Left lobe of liver (tissue), 2 donors: ENCODE measurements around the gene NTNG1. TPM values are rescaled to one million over a fixed set of nuclear protein-coding genes. Genes with fewer than 3 reads are reported as not detected.
"Not testable (repeated sequence)": the region's sequence is repeated elsewhere in the genome, so short reads cannot be mapped to it uniquely, and the experiment has no call there.

Source experiments
- ATAC-seq: fragments of 200-7000 bp; cut with Tn5 transposase; one replicate; pipeline ENCODE4 v1.9.1; 2020; ENCODE audit warnings: mild to moderate bottlenecking, moderate library complexity
- DNase-seq: peaks from one replicate; pipeline ENCODE4 v3.0.0-alpha.2; 2020; ENCODE audit warnings: low spot score
- total RNA-seq: library from RNA; stranded (reverse); gene quantifications from one replicate; pipeline ENCODE4 v1.2.1, GENCODE V29; 2021
- donor health status: DM: no; HTN: no; CAD: no; lungs with moderate emphysema.
- donor health status: DM: no; HTN: yes; CAD: no.

The NTNG1 gene
- total RNA-seq = not detected

- DNase-seq = no peak
- ATAC-seq = peak; percentile 52
Measured at GRCh38 chr1:107140703-107141490, at the start of gene NTNG1. NTNG1 (plus strand) TSS chr1:107141039.

DNA sequence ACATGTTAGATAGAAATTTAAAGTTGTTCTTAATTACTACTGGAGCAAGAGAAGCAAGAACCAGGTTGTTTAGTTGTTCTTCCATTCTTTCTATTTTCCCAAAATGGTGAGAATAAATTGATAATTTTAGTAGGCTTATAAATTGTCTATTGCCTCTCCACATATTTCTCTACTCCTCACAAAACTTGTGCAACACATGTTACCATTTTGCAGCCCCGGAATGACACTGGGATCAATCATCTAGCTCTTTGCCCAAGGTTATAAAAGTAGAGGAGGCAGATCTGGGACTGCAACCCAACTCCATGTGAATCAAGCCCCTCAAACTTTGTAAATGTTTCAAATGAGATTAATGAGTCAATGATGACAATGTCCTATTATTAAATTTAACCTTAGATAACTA lies 49.4 kb upstream of the NTNG1 start:
- DNase-seq = no peak
- no peak for ATAC-seq

DNA sequence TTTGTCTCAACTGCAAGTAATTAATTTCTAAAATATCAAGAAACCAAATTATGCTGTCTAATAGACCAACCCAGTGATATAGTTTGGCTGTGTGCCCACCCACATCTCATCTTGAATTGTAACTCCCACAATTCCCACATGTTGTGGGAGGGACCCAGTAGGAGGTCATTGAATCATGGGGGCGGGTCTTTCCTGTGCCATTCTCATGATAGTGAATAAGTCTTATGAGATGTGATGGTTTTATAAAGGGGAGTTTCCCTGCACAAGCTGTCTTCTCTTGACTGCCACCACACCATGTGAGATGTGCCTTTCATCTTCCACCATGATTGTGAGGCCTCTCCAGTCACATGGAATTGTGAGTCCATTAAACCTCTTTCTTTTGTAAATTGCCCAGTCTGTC lies 47.4 kb upstream of the NTNG1 start:
- DNase-seq, ATAC-seq: not testable (repeated sequence)

- no peak for ATAC-seq
- DNase-seq = no peak
Measured at GRCh38 chr1:107095647-107096046, 45.2 kb upstream of the NTNG1 start.

GRCh38 chr1:107096690-107097089 lies 44.1 kb upstream of the NTNG1 start:
- no peak for ATAC-seq
- no peak for DNase-seq

DNA sequence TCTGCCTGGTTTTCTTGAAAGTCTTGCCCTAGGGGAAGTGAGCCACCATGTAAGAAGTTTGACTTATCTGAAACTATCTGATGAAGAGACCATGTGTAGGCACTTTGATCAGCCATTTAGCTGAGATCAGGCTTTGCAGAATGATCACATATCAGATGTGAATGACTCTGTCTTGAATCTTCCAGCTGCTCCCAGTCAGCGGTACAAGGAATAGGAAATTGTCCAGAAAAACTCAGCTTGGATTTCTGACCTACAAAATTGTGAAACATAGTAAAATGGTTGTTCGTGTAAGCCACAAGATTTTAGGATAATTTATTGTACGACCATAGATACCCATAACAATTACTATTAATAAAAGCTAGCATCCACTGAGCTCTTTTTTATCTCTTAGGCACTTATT lies 41.9 kb upstream of the NTNG1 start:
- ATAC-seq (no peak), DNase-seq (no peak)

DNA sequence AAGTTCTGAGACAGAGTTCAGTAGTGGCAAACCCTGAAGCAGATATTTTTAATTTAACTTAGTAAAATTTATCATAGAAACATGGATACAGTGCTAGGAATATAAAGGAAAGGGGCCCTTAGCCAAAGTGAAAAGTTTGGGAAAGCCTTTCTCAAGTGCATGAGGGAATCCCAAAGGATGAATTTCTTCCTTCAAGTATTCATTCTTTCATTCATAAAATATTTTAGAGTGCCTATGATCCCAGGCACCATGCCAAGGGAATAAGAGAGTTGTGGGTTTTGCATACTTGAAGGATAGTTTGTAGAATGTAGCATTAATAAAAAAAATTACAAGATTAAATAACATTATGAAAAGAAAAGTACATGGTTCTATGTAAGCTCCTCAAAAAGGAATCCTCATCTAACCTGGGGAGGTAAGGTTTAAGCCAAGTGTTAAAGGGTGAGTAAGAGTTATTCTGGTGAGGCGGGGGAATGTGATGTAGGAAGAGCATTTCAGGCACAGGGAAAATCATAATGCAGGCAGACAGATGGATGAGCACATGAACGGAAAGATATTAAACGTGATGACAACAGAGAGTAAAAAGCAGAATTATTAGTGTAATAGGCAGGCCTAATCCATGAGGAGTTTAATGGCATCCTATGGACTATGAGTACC lies 40.4 kb upstream of the NTNG1 start:
- DNase-seq = no peak
- no peak for ATAC-seq

DNA sequence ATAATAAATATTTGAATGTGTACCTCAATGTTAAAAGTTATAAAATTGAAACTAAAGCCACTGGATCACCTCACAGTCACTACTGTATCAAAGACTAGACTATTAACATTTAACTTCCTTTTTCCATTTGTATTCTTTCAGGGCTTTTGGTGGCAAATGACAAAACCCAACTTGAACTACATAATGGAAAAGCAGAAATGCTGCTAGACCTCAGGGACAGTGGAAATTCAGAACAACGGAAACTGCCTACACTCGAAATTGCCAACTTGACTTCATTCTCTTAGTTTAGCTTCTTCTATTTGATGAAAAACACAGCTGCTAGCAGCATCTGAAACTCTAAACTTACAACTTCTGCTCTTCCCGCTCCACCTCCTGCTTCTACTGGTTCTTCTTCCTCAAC lies 34.9 kb upstream of the NTNG1 start:
- DNase-seq (no peak), ATAC-seq (no peak)

DNA sequence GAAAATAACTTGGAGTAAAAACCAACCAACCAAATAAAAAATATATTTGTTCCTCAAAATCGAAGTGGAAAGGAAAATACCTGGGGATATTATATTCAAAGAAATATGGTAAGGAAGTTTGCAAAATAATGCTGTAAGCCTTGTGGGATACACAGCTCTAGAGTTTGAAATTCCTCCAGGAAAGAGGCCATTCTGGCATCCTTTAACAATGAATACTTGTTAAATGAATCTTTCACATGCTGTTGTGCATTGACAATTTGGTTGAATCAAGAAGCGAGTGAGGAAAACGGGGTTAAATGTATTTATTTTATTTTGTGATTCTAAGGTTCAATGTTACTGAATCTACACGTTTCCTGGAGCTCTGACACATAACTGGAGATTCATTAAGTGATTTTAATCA lies 30.5 kb upstream of the NTNG1 start:
- no peak for DNase-seq
- ATAC-seq = no peak

- DNase-seq = no peak
- ATAC-seq = no peak
Measured at GRCh38 chr1:107116306-107116790, 24.5 kb upstream of the NTNG1 start.

DNA sequence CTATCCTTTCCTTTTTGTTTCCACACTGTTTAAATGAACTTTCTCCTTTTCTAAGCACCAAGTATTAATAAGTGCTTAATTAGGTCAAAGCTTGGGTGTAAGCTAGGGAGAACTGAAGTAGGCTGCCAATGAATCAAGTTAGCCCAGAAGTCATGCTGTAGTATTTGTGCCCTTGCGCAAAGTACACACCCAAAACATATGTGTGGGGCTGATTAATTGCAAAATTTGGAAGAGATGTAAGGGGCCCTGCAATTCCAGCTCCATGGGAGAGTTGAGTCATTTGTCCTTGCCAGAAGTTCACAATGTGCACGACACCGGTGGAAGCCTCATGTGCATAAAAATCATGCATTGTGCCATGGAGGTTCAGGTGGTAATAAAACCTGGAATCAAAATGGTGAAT lies 18.6 kb upstream of the NTNG1 start:
- ATAC-seq = no peak

GRCh38 chr1:107123741-107124140 lies 17.1 kb upstream of the NTNG1 start:
- ATAC-seq = no peak

More for the DNA sequence above, 18.6 kb upstream of the NTNG1 start:
- DNase-seq = no peak

DNA sequence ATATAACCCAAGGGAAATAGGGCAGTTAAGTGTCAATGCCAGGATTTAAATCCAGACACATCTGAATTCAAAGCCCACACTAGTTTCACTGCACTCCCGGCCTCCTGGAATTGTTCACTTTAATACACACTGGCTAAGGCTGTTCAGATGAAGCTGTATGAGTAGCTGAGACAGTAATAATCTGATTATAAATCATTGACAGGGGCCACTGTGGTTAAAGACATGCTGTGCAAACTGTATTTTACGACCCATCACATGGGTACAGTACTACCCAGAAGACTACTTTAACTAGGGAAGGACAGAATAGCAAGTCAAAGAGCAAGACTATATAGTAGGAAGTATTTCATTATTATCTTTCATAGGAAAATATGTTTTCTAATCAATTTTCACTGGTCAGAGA lies 16.1 kb upstream of the NTNG1 start:
- DNase-seq (no peak), ATAC-seq (no peak)

More at GRCh38 chr1:107123741-107124140, 17.1 kb upstream of the NTNG1 start:
- DNase-seq = no peak

GRCh38 chr1:107132195-107132594 lies 8.6 kb upstream of the NTNG1 start:
- DNase-seq (no peak), ATAC-seq (no peak)

DNA sequence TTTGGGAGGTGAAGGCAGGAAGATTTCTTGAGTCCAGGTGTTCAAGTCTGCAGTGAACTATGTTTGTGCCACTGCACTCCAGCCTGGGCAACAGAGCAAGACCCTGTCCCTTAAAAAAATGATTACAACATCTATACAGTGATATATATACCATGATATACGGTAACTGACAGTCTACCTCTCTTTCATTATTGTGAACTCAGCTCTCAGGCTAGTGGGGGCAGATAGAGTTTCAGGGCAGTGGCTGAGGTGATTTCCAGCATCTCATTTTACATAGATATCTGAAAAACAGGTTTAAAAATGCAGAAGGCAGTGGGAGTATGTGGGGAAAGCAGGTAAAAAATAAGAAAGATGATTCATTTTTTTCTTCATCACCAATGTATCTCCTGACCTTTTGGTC lies 8.1 kb upstream of the NTNG1 start:
- ATAC-seq = no peak
- no peak for DNase-seq

GRCh38 chr1:107135463-107135862 lies 5.4 kb upstream of the NTNG1 start:
- no peak for DNase-seq
- ATAC-seq = peak; percentile 50

DNA sequence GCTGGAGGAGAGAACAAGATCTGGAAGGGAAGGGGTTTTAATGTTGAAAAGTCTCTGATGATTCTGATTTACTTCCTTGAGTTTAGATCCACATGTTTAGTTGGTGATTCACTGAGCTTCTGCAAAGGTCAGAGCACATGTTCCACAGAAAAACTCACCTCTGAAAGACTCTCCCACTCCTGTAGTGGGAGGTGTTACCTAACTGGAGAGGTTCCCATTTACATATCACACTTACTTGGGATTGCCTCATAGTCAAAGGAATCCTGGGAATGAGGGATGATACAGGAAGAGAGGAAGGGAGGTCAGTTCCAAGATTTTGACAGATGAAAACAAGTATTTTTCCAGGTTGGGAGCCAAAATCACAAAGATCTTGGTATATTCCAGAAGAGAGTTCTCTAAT lies 2.7 kb upstream of the NTNG1 start:
- ATAC-seq (no peak), DNase-seq (no peak)

- DNase-seq = no peak
- ATAC-seq = no peak
Measured at GRCh38 chr1:107138767-107139445, 1.9 kb upstream of the NTNG1 start.

GRCh38 chr1:107139833-107140702 lies 771 bp upstream of the NTNG1 start:
- ATAC-seq = no peak

DNA sequence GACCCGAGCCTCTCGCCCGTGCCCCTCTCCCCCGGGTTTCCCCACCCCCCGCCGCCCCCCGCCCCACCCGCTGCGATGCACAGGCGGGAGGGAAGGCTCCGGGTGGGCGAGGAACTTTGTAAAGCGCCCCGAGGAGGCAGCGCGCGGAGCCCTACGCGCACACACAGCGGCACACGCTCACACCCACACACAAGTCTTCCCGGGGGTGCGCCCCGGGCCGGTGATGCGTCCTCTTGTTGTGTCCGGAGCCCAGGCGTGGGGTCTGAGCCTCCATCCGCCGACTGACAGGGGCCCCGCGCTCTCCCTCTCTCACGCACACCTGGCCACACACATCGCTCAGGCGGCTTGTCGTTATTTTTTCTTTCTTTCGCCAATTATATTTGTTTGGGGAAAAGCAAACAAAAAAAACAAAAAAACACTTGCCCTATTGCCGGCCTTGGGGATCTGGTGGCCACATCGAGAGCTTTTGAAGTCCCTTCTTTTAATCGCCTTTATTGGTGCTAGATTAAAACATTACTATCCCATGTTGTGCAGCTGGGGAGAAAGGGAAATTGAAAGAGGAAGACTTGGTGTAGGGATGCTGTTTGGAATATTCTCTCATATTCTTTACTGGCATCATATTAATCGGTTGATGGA lies 770 bp downstream of the NTNG1 start:
- ATAC-seq (peak; percentile 51), DNase-seq (no peak)

More at GRCh38 chr1:107139833-107140702, 771 bp upstream of the NTNG1 start:
- no peak for DNase-seq
